Lung (tissue), 13 donors: ENCODE measurements around the gene ODAD2. TPM values are rescaled to one million over a fixed set of nuclear protein-coding genes. Genes with fewer than 3 reads are reported as not detected.

ENCODE experiments used
- ATAC-seq: fragments of 200-7000 bp; cut with Tn5 transposase; one replicate; pipeline ENCODE4 v1.9.1; 2020; ENCODE audit warnings: moderate number of reproducible peaks; ENCODE audit not compliant: insufficient read depth, low FRiP score
- DNase-seq, 3 donors: peaks; one replicate each; pipeline ENCODE4 v3.0.0-alpha.2; 2013 to 2017
- H3K27ac ChIP-seq, 2 donors: one replicate each; pipeline ENCODE4 v1.5.1; 2013; ENCODE audit warnings: mild to moderate bottlenecking in 2 of 2, moderate library complexity in 2 of 2, control low read depth in 1 of 2, inconsistent platforms in 1 of 2, low read depth in 1 of 2, low read length in 1 of 2
- H3K27me3 ChIP-seq, 3 donors: one replicate each; pipeline ENCODE4 v1.5.1; 2013; ENCODE audit warnings: low read length in 2 of 3; ENCODE audit not compliant: control insufficient read depth in 3 of 3, insufficient read depth in 3 of 3
- H3K36me3 ChIP-seq, 4 donors: one replicate each; pipeline ENCODE4 v1.5.1; 2013; ENCODE audit warnings: low read length in 4 of 4, mild to moderate bottlenecking in 1 of 4, moderate library complexity in 1 of 4; ENCODE audit not compliant: control insufficient read depth in 4 of 4, insufficient read depth in 4 of 4
- H3K4me1 ChIP-seq, 5 donors: one replicate each; pipeline ENCODE4 v1.5.1; 2013; ENCODE audit warnings: low read length in 5 of 5, mild to moderate bottlenecking in 2 of 5, moderate library complexity in 1 of 5; ENCODE audit not compliant: control insufficient read depth in 5 of 5, insufficient read depth in 5 of 5
- H3K4me3 ChIP-seq: one replicate; pipeline ENCODE4 v1.5.1; 2013; ENCODE audit warnings: mild to moderate bottlenecking, control low read depth, moderate library complexity
- H3K9ac ChIP-seq, 2 donors: one replicate each; pipeline ENCODE4 v1.5.1; 2013; ENCODE audit warnings: low read length in 2 of 2, control low read depth in 1 of 2; ENCODE audit not compliant: insufficient read depth in 1 of 2
- H3K9me3 ChIP-seq, 4 donors: one replicate each; pipeline ENCODE4 v1.5.1; 2013; ENCODE audit warnings: low read length in 3 of 4, mild to moderate bottlenecking in 1 of 4, moderate library complexity in 1 of 4; ENCODE audit not compliant: control insufficient read depth in 4 of 4, insufficient read depth in 3 of 4
- WGBS, 2 donors: extraction: QIAGEN DNeasy Blood & Tissue Kit; methylation state at CpG; one replicate each; pipeline ENCODE4 v1.1.7; 2013; 5-methylcytosine and 5-hydroxymethylcytosine counted together
- polyA plus RNA-seq, 2 donors: library from polyadenylated mRNA; stranded (reverse); fragments of 200-250 nt; gene quantifications; one replicate each; pipeline ENCODE4 v1.2.1, GENCODE V29; 2013
- small RNA-seq: library from RNA; depleted of rRNA; stranded (forward); fragments of <200 nt; gene quantifications from one replicate; pipeline ENCODE3, GENCODE V24; 2014; ENCODE audit warnings: low replicate concordance
- total RNA-seq, 2 donors: library from RNA; depleted of rRNA in 1 of 2; stranded (reverse); fragments of >200 nt in 1 of 2; gene quantifications; one replicate each; pipeline ENCODE4 v1.2.1, GENCODE V29; 2014 to 2021
- TF ChIP-seq, protein P1 (sequence below): IDR thresholded peaks from 2 replicates; pipeline ENCODE4 v1.5.1; 2012; ENCODE audit warnings: mild to moderate bottlenecking; ENCODE audit errors: control extremely low read depth, extremely low read depth
- donor health status: control.
- donor health status: control.
- donor health status: Bipolar disorder and iron deficiency.
- donor health status: healthy.
- donor health status: DM: yes; HTN: yes; CAD: no.

ODAD2 gene
- total and polyA plus RNA-seq, 4 donors, result 1.8 to 16.6 (median 7.6) TPM

DNA sequence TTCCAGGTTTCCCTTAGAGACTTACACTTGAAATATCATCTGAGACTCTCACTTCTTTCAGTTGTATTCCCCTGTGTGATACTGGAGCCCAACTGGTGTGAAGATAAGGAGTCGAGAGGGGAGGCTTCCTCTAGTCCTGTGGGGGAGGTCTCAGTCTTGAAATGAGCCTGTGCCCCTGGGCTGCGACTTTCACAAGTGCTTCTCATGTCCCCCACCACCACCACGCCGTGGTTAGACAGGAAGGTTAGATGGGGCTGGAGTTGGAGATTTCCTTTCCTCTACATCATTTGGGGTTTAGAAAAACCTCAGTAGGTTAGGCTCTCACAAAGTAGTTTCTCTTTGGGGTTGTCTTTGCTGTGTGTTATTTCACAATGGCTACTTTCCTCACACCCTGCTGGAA lies 227.6 kb downstream of the ODAD2 start:
- Histone ChIP-seq H3K9ac (no peak overlapping the region), H3K36me3 (no peaks in the 10 kb centered on the region), H3K9me3 (no peaks in the 10 kb centered on the region), H3K27me3 (no peaks in the 10 kb centered on the region), H3K4me1 (no peaks in the 10 kb centered on the region), H3K4me3 (no peak overlapping the region), H3K27ac (no peak overlapping the region)
- WGBS, 2 donors, result 28 to 40% methylated on average over 4 of the region's 4 CpGs
- TF ChIP-seq, protein P1, sequence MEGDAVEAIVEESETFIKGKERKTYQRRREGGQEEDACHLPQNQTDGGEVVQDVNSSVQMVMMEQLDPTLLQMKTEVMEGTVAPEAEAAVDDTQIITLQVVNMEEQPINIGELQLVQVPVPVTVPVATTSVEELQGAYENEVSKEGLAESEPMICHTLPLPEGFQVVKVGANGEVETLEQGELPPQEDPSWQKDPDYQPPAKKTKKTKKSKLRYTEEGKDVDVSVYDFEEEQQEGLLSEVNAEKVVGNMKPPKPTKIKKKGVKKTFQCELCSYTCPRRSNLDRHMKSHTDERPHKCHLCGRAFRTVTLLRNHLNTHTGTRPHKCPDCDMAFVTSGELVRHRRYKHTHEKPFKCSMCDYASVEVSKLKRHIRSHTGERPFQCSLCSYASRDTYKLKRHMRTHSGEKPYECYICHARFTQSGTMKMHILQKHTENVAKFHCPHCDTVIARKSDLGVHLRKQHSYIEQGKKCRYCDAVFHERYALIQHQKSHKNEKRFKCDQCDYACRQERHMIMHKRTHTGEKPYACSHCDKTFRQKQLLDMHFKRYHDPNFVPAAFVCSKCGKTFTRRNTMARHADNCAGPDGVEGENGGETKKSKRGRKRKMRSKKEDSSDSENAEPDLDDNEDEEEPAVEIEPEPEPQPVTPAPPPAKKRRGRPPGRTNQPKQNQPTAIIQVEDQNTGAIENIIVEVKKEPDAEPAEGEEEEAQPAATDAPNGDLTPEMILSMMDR, result no peak
- no peak for ATAC-seq
- no peak for DNase-seq

DNA sequence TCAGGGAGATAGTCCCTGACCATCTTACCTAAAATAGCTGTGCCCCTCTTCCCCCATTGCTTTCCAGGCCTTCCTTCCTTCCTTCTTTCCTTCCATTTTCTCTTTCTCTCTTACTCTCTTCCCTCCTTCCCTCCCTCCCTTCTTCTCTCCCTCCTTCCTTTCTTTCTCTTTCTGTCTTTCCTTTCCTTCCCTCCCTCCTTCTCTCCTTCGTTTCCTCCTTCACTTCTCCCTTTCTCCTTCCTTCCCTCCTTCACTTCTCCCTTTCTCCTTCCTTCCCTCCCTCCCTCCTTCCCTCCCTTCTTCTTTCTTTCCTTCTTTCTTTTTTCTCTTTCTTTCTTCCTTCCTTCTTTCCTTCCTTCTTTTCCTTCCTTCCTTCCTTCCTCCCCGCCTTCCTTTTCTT lies 228.7 kb downstream of the ODAD2 start:
- DNase-seq (no peak), ATAC-seq (no peak)
- no peak overlapping the region for H3K4me3 ChIP-seq
- WGBS, 2 donors, result 83% methylated on average over 2 of the region's 2 CpGs
- H3K9me3 ChIP-seq, result no peaks in the 10 kb centered on the region
- TF ChIP-seq, protein P1, result no peak
- H3K27me3 ChIP-seq, result no peaks in the 10 kb centered on the region
- H3K36me3 ChIP-seq, result no peaks in the 10 kb centered on the region
- no peak overlapping the region for H3K27ac ChIP-seq
- H3K9ac ChIP-seq, result no peak overlapping the region
- H3K4me1 ChIP-seq, result no peaks in the 10 kb centered on the region

Small RNA genes lying within 50 kb of the gene (small RNA-seq; reads per million reads assigned to genes)
- not detected for gene MRPS21P5
- gene RN7SKP132, result not detected
